NCI-H460 (cell line): ENCODE measurements around the gene RAD54L2. TPM values are rescaled to one million over a fixed set of nuclear protein-coding genes. Genes with fewer than 3 reads are reported as not detected.

Experiments
- total RNA-seq: library from RNA; depleted of rRNA; stranded (reverse); fragments of >200 nt; shearing (Covaris generic); gene quantifications from 2 replicates; pipeline ENCODE4 v1.2.3, GENCODE V29; 2014; rRNA removed

Gene RAD54L2
- total RNA-seq, 1 experiment from 2014 or later, result 9.6 TPM

Other genes with a start within 250 kb of the RAD54L2 start
- gene MANF, start 153.4 kb upstream of the RAD54L2 start, total RNA-seq, result 91.2 and 97.0 TPM in 2 replicates
- gene RBM15B, start 147.4 kb upstream of the RAD54L2 start, total RNA-seq, result 19.2 and 19.9 TPM in 2 replicates
- gene DCAF1, start 38.7 kb upstream of the RAD54L2 start, total RNA-seq, result 13.1 and 15.8 TPM in 2 replicates
- gene TEX264, start 132.5 kb downstream of the RAD54L2 start, total RNA-seq, result 24.7 and 33.1 TPM in 2 replicates
- 0.06 and 0.15 TPM in 2 replicates for gene GRM2, start 168.3 kb downstream of the RAD54L2 start, total RNA-seq
- not detected in 2 replicates for gene IQCF6, start 240.5 kb downstream of the RAD54L2 start, total RNA-seq